Osteoblast (primary cell): ENCODE results near the gene OXER1. TPM values are rescaled to one million over a fixed set of nuclear protein-coding genes. Genes with fewer than 3 reads are reported as not detected.

Source experiments
- DNase-seq: peaks from one replicate; pipeline ENCODE4 v3.0.0; 2011; ENCODE audit warnings: low spot score, mixed read lengths; ENCODE audit not compliant: insufficient read length; ENCODE audit errors: missing footprints
- H2AFZ ChIP-seq: 2 replicates; pipeline ENCODE4 v1.6.0; 2011; ENCODE audit warnings: mild to moderate bottlenecking, low read length
- H3K27ac ChIP-seq: 2 replicates; pipeline ENCODE4 v1.5.1; 2011; ENCODE audit warnings: mild to moderate bottlenecking, low read depth, low read length, moderate library complexity
- H3K27me3 ChIP-seq: 2 replicates; pipeline ENCODE4 v1.6.0; 2012; ENCODE audit warnings: mild to moderate bottlenecking, control low read depth, inconsistent platforms, low read length, moderate library complexity; ENCODE audit not compliant: insufficient read depth
- H3K36me3 ChIP-seq: 2 replicates; pipeline ENCODE4 v1.5.1; 2011; ENCODE audit warnings: mild to moderate bottlenecking, low read length, control low read depth, moderate library complexity; ENCODE audit not compliant: insufficient read depth
- H3K4me1 ChIP-seq: 2 replicates; pipeline ENCODE4 v1.5.1; 2011; ENCODE audit warnings: mild to moderate bottlenecking, low read length, control low read depth, moderate library complexity; ENCODE audit not compliant: insufficient read depth
- H3K4me2 ChIP-seq: 2 replicates; pipeline ENCODE4 v1.6.0; 2011; ENCODE audit warnings: mild to moderate bottlenecking, low read length; ENCODE audit not compliant: insufficient read depth
- H3K4me3 ChIP-seq: fragments of 200-600 bp; sonication (generic); 3 replicates; pipeline ENCODE4 v1.5.1; 2012; ENCODE audit warnings: mild to moderate bottlenecking, low read length, inconsistent platforms; ENCODE audit not compliant: insufficient read depth
- H3K79me2 ChIP-seq: 2 replicates; pipeline ENCODE4 v1.6.0; 2012; ENCODE audit warnings: mild to moderate bottlenecking, low read length, control low read depth, inconsistent platforms; ENCODE audit not compliant: insufficient read depth
- H3K9me3 ChIP-seq: 2 replicates; pipeline ENCODE4 v1.5.1; 2011; ENCODE audit warnings: low read depth, low read length, control low read depth
- H4K20me1 ChIP-seq: 2 replicates; pipeline ENCODE4 v1.6.0; 2012; ENCODE audit warnings: mild to moderate bottlenecking, low read length, control low read depth; ENCODE audit not compliant: insufficient read depth
- CTCF ChIP-seq: IDR thresholded peaks from 2 replicates; pipeline ENCODE4 v1.5.1; 2011; ENCODE audit warnings: mild to moderate bottlenecking, low read depth, low read length, moderate library complexity; ENCODE audit errors: extremely low read depth
- total RNA-seq: library from RNA; depleted of rRNA; stranded (reverse); fragments of >200 nt; gene quantifications from 2 replicates; pipeline ENCODE4 v1.2.3, GENCODE V29; 2012

OXER1 gene, protein sequence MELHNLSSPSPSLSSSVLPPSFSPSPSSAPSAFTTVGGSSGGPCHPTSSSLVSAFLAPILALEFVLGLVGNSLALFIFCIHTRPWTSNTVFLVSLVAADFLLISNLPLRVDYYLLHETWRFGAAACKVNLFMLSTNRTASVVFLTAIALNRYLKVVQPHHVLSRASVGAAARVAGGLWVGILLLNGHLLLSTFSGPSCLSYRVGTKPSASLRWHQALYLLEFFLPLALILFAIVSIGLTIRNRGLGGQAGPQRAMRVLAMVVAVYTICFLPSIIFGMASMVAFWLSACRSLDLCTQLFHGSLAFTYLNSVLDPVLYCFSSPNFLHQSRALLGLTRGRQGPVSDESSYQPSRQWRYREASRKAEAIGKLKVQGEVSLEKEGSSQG
- 0.29 TPM in 1 of 2 replicates, not detected in the other for total RNA-seq

- Histone ChIP-seq H3K36me3 (no peaks in the 10 kb centered on the region), H3K9me3 (no peaks in the 10 kb centered on the region), H3K27ac (no peak within 1 kb of the TSS), H3K4me2 (no peak within 1 kb of the TSS), H3K27me3 (no peaks in the 10 kb centered on the region), H3K4me3 (no peak within 1 kb of the TSS), H2AFZ (no peak within 1 kb of the TSS), H3K79me2 (no peaks in the 10 kb centered on the region), H3K4me1 (no peaks in the 10 kb centered on the region), H4K20me1 (no peaks in the 10 kb centered on the region)
- DNase-seq = no peak
- TF ChIP-seq CTCF = no peak
Observed at GRCh38 chr2:42764096-42764495, at the start of gene OXER1. OXER1 (minus strand) TSS chr2:42764135; CDS start chr2:42764062, 73 bp downstream.

DNA sequence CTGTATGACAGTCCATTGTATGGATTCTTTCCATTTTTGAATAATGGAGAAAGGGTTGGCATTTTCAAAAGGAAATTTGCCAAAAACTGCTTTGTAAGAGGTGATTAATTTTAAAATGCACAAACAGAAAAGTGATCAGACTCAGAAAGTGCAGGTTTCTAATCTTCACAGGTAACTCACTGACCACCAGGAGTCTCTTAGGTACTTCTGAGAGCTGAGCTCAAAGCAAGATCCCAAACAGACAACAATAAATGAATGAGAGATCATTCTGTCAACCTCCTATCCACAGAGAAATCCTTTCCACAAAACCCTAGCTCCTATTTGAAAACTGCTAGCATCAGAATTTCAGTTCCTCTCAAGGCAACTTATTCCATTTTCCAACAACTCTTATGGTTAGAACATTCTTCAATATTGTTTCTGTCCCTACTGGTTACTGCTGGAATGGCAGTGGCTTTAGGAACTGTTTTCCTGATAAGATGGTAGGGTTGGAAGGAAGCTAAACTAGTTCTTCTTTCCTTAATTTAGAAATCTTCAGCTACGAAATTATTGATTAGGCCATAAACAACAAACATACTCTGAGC, 49.1 kb upstream of the OXER1 start:
- Histone ChIP-seq H3K79me2 (no peaks in the 10 kb centered on the region), H3K27ac (no peak overlapping the region), H3K4me3 (no peak overlapping the region), H3K36me3 (no peaks in the 10 kb centered on the region), H2AFZ (no peak overlapping the region), H3K4me1 (peaks cover 10% of the 10 kb centered on the region), H4K20me1 (no peaks in the 10 kb centered on the region), H3K27me3 (no peaks in the 10 kb centered on the region), H3K4me2 (no peak overlapping the region), H3K9me3 (no peaks in the 10 kb centered on the region)
- DNase-seq = no peak
- peak; percentile 62 for TF ChIP-seq CTCF

DNA sequence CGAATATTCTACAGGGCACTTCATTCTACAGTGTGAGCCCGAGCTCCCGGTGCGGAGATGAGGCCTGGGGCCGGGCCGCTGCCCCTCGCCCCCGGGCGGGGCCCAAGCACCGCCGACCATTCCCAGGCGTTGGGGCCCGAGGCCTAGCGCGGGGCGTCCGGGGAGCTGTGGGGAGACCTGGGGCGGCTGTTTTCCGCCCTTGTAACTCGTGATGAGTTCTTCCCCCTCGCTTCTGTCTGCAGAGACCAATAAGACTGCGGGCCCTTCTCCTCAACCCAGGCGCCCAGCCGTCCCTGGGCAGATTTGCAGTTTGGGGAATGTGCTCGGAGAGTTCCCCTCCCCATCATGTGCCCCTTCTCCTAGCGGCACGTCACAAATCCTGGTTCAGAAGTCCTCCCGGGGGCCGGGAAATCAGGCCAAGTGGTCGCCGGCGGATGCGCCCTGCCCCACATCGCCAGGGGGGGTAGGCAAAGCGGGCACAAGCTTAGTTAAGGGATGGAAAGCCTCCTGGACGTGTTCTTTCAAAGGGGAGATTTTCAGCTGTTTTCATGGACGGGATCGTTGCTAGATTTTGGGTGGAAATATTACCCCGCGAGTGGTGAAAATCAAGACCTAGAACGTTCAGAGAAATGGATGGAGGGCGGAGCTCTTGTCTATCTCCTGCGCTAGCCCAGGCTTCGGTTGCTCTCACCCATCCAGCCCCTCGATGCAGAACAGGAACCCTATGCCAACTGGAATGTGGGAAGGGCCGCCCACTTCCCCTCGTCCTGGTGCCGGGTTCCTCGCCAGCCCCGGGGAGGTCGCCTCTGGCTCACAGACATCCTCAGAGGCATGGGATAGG, 47.3 kb upstream of the OXER1 start:
- Histone ChIP-seq H3K79me2 (no peaks in the 10 kb centered on the region), H3K27me3 (no peaks in the 10 kb centered on the region), H3K4me2 (peak overlapping the region; percentile 73), H3K36me3 (no peaks in the 10 kb centered on the region), H4K20me1 (no peaks in the 10 kb centered on the region), H3K4me3 (peak overlapping the region; percentile 68), H3K4me1 (peaks cover 10% of the 10 kb centered on the region), H2AFZ (peak overlapping the region; percentile 94), H3K27ac (peak overlapping the region; percentile 64), H3K9me3 (no peaks in the 10 kb centered on the region)
- DNase-seq = peak; percentile 89
- TF ChIP-seq CTCF = no peak
